Measurements from ENCODE around the gene CELSR1. TPM values are rescaled to one million over a fixed set of nuclear protein-coding genes. Genes with fewer than 3 reads are reported as not detected.

The CELSR1 gene
- total and polyA plus RNA-seq, 9 donors, result 1.8 to 6.9 (median 3.4) TPM

GRCh38 chr22:46549971-46550641 is 12.7 kb upstream of the CELSR1 start:
- H3K4me3 ChIP-seq (ENCODE audit: low read length), result no peak overlapping the region
- no peak overlapping the region for H3K27ac ChIP-seq (ENCODE audit: low read length)
- peaks cover 30% of the 10 kb centered on the region for H3K4me1 ChIP-seq (ENCODE audit: control insufficient read depth, insufficient read depth, low read length)
- peaks cover 4% of the 10 kb centered on the region for H3K27me3 ChIP-seq (ENCODE audit: control insufficient read depth, insufficient read depth, low read length)
- 89% methylated on average over 11 of the region's 17 CpGs for WGBS (ENCODE audit: insufficient coverage)
- no peaks in the 10 kb centered on the region for H3K36me3 ChIP-seq (ENCODE audit: control insufficient read depth, insufficient read depth, low read length)
- no peak for DNase-seq
- H3K9me3 ChIP-seq (replicated peaks; ENCODE audit: control insufficient read depth, low read depth, low read length), result peaks cover 12% of the 10 kb centered on the region

GRCh38 chr22:46549563-46549840 is 12.1 kb upstream of the CELSR1 start:
- H3K36me3 ChIP-seq (ENCODE audit: control insufficient read depth, insufficient read depth, low read length), result no peaks in the 10 kb centered on the region
- 53% methylated on average over 2 of the region's 4 CpGs for WGBS (ENCODE audit: insufficient coverage)
- H3K4me3 ChIP-seq (ENCODE audit: low read length), result no peak overlapping the region
- H3K27ac ChIP-seq (ENCODE audit: low read length), result no peak overlapping the region
- H3K9me3 ChIP-seq (replicated peaks; ENCODE audit: control insufficient read depth, low read depth, low read length), result peaks cover 12% of the 10 kb centered on the region
- DNase-seq, result no peak
- peaks cover under 1% of the 10 kb centered on the region for H3K27me3 ChIP-seq (ENCODE audit: control insufficient read depth, insufficient read depth, low read length)
- H3K4me1 ChIP-seq (ENCODE audit: control insufficient read depth, insufficient read depth, low read length), result peaks cover 34% of the 10 kb centered on the region

GRCh38 chr22:46547883-46548244 is 10.4 kb upstream of the CELSR1 start:
- Histone ChIP-seq H3K4me1 (ENCODE audit: control insufficient read depth, insufficient read depth, low read length) (peaks cover 34% of the 10 kb centered on the region), H3K36me3 (ENCODE audit: control insufficient read depth, insufficient read depth, low read length) (no peaks in the 10 kb centered on the region), H3K27me3 (ENCODE audit: control insufficient read depth, insufficient read depth, low read length) (no peaks in the 10 kb centered on the region), H3K9me3 (replicated peaks; ENCODE audit: control insufficient read depth, low read depth, low read length) (peaks cover 7% of the 10 kb centered on the region), H3K4me3 (ENCODE audit: low read length) (no peak overlapping the region), H3K27ac (ENCODE audit: low read length) (peak overlapping the region; percentile 76)
- peak; percentile 91 for DNase-seq
- WGBS (ENCODE audit: insufficient coverage), result 28% methylated on average over 3 of the region's 3 CpGs

GRCh38 chr22:46547179-46547882 is 9.9 kb upstream of the CELSR1 start:
- 37% methylated on average over 21 of the region's 21 CpGs for WGBS (ENCODE audit: insufficient coverage)
- Histone ChIP-seq H3K4me1 (ENCODE audit: control insufficient read depth, insufficient read depth, low read length) (peaks cover 34% of the 10 kb centered on the region), H3K36me3 (ENCODE audit: control insufficient read depth, insufficient read depth, low read length) (no peaks in the 10 kb centered on the region), H3K9me3 (replicated peaks; ENCODE audit: control insufficient read depth, low read depth, low read length) (peaks cover 3% of the 10 kb centered on the region), H3K27ac (ENCODE audit: low read length) (peak overlapping the region; percentile 76), H3K27me3 (ENCODE audit: control insufficient read depth, insufficient read depth, low read length) (peaks cover 5% of the 10 kb centered on the region), H3K4me3 (ENCODE audit: low read length) (no peak overlapping the region)
- DNase-seq, result peak; percentile 58

GRCh38 chr22:46546466-46547178 is 9.2 kb upstream of the CELSR1 start:
- no peaks in the 10 kb centered on the region for H3K9me3 ChIP-seq (replicated peaks; ENCODE audit: control insufficient read depth, low read depth, low read length)
- H3K27ac ChIP-seq (ENCODE audit: low read length), result peak overlapping the region; percentile 76
- peaks cover 8% of the 10 kb centered on the region for H3K27me3 ChIP-seq (ENCODE audit: control insufficient read depth, insufficient read depth, low read length)
- DNase-seq, result peak; percentile 61
- H3K4me3 ChIP-seq (ENCODE audit: low read length), result no peak overlapping the region
- H3K36me3 ChIP-seq (ENCODE audit: control insufficient read depth, insufficient read depth, low read length), result no peaks in the 10 kb centered on the region
- peaks cover 39% of the 10 kb centered on the region for H3K4me1 ChIP-seq (ENCODE audit: control insufficient read depth, insufficient read depth, low read length)
- 13% methylated on average over 3 of the region's 14 CpGs for WGBS (ENCODE audit: insufficient coverage)

GRCh38 chr22:46545086-46545792 is 7.8 kb upstream of the CELSR1 start:
- H3K4me3 ChIP-seq (ENCODE audit: low read length), result no peak overlapping the region
- H3K36me3 ChIP-seq (ENCODE audit: control insufficient read depth, insufficient read depth, low read length), result no peaks in the 10 kb centered on the region
- DNase-seq, result peak; percentile 55
- H3K27ac ChIP-seq (ENCODE audit: low read length), result no peak overlapping the region
- peaks cover 8% of the 10 kb centered on the region for H3K27me3 ChIP-seq (ENCODE audit: control insufficient read depth, insufficient read depth, low read length)
- no peaks in the 10 kb centered on the region for H3K9me3 ChIP-seq (replicated peaks; ENCODE audit: control insufficient read depth, low read depth, low read length)
- WGBS (ENCODE audit: insufficient coverage), result 83% methylated on average over 4 of the region's 10 CpGs
- H3K4me1 ChIP-seq (ENCODE audit: control insufficient read depth, insufficient read depth, low read length), result peaks cover 43% of the 10 kb centered on the region

GRCh38 chr22:46542011-46542985 is 4.9 kb upstream of the CELSR1 start:
- DNase-seq, result peak; percentile 66
- no peak overlapping the region for H3K27ac ChIP-seq (ENCODE audit: low read length)
- H3K36me3 ChIP-seq (ENCODE audit: control insufficient read depth, insufficient read depth, low read length), result no peaks in the 10 kb centered on the region
- H3K9me3 ChIP-seq (replicated peaks; ENCODE audit: control insufficient read depth, low read depth, low read length), result no peaks in the 10 kb centered on the region
- H3K27me3 ChIP-seq (ENCODE audit: control insufficient read depth, insufficient read depth, low read length), result peaks cover 32% of the 10 kb centered on the region
- no peak overlapping the region for H3K4me3 ChIP-seq (ENCODE audit: low read length)
- H3K4me1 ChIP-seq (ENCODE audit: control insufficient read depth, insufficient read depth, low read length), result peaks cover 40% of the 10 kb centered on the region
- 43% methylated on average over 21 of the region's 27 CpGs for WGBS (ENCODE audit: insufficient coverage)

GRCh38 chr22:46541536-46541935 is 4.1 kb upstream of the CELSR1 start:
- WGBS (ENCODE audit: insufficient coverage), result 71% methylated on average over 5 of the region's 7 CpGs
- no peak for DNase-seq
- Histone ChIP-seq H3K4me3 (ENCODE audit: low read length) (no peak overlapping the region), H3K27ac (ENCODE audit: low read length) (no peak overlapping the region), H3K27me3 (ENCODE audit: control insufficient read depth, insufficient read depth, low read length) (peaks cover 34% of the 10 kb centered on the region), H3K9me3 (replicated peaks; ENCODE audit: control insufficient read depth, low read depth, low read length) (no peaks in the 10 kb centered on the region), H3K4me1 (ENCODE audit: control insufficient read depth, insufficient read depth, low read length) (peaks cover 32% of the 10 kb centered on the region), H3K36me3 (ENCODE audit: control insufficient read depth, insufficient read depth, low read length) (no peaks in the 10 kb centered on the region)

- peaks cover 29% of the 10 kb centered on the region for H3K4me1 ChIP-seq (ENCODE audit: control insufficient read depth, insufficient read depth, low read length)
- H3K27me3 ChIP-seq (ENCODE audit: control insufficient read depth, insufficient read depth, low read length), result peaks cover 38% of the 10 kb centered on the region
- H3K4me3 ChIP-seq (ENCODE audit: low read length), result no peak overlapping the region
- WGBS (ENCODE audit: insufficient coverage), result 36% methylated on average over 3 of the region's 5 CpGs
- H3K9me3 ChIP-seq (replicated peaks; ENCODE audit: control insufficient read depth, low read depth, low read length), result no peaks in the 10 kb centered on the region
- no peak overlapping the region for H3K27ac ChIP-seq (ENCODE audit: low read length)
- no peaks in the 10 kb centered on the region for H3K36me3 ChIP-seq (ENCODE audit: control insufficient read depth, insufficient read depth, low read length)
- DNase-seq, result peak; percentile 90
Observed at GRCh38 chr22:46540874-46541273, 3.5 kb upstream of the CELSR1 start.

All from muscle of leg (tissue), 11 donors.